ENCODE data around the gene APCDD1L. TPM values are rescaled to one million over a fixed set of nuclear protein-coding genes. Genes with fewer than 3 reads are reported as not detected.

APCDD1L gene
- total and polyA plus RNA-seq, 8 donors: 0.16 to 1.8 (median 0.32) TPM

DNA sequence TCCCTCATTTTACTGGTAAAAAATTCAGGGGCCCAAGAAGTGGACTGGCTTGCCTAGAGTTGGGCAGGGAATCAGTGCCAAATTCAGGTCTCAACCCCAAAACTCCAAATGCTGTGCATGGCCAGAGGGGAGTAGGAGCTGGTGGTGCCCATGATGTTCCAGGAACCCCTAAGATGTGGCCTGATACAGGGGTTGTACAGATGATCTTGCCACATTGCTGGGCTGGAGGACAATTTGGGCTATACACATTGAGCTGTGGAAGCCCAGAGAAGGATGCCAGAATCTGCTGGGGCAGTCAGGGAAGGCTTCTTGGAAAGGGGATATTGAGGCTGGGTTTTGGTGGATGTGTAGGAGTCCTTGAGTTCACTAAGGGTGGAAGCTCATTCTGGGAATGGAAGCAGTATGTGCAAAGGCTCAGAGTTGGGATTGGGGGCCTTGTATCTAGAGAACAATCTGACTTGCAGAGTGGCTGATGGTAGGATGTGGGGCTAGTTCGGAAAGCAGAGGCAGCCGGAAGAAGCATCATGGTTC, 38.0 kb upstream of the APCDD1L start:
- Histone ChIP-seq H3K4me3 (no peak overlapping the region), H3K27ac (no peak overlapping the region), H3K36me3 (no peaks in the 10 kb centered on the region), H3K27me3 (no peaks in the 10 kb centered on the region), H3K9me3 (no peaks in the 10 kb centered on the region), H3K4me1 (no peaks in the 10 kb centered on the region)
- 85 to 89% methylated on average over 2 of the region's 2 CpGs for WGBS, 2 donors
- DNase-seq: no peak
- TF ChIP-seq CTCF (IDR thresholded peaks at IDR 0.05): no peak
- intact Hi-C loops (cut with DNase I): no loop called here
- no peak for ATAC-seq
- no peak for FAIRE-seq

- H3K36me3 ChIP-seq: no peaks in the 10 kb centered on the region
- ATAC-seq (peak in 1 of 4 donors; percentile 38), DNase-seq (no peak), FAIRE-seq (no peak)
- H3K27ac ChIP-seq: no peak overlapping the region
- no peaks in the 10 kb centered on the region for H3K9me3 ChIP-seq
- TF ChIP-seq CTCF (IDR thresholded peaks at IDR 0.05): no peak
- WGBS, 2 donors: 36 to 40% methylated on average over 11 of the region's 11 CpGs
- no peaks in the 10 kb centered on the region for H3K4me1 ChIP-seq
- intact Hi-C loops (cut with DNase I): no loop called here
- H3K27me3 ChIP-seq: no peaks in the 10 kb centered on the region
- H3K4me3 ChIP-seq: no peak overlapping the region
These were observed 37.3 kb upstream of the APCDD1L start for GRCh38 chr20:58552366-58552934.

- TF ChIP-seq CTCF (IDR thresholded peaks at IDR 0.05): no peak
- H3K9me3 ChIP-seq: no peaks in the 10 kb centered on the region
- ATAC-seq (no peak), DNase-seq (no peak), FAIRE-seq (no peak)
- H3K4me3 ChIP-seq: no peak overlapping the region
- H3K4me1 ChIP-seq: no peaks in the 10 kb centered on the region
- no peaks in the 10 kb centered on the region for H3K36me3 ChIP-seq
- no peak overlapping the region for H3K27ac ChIP-seq
- 85 to 91% methylated on average over 8 of the region's 8 CpGs for WGBS, 2 donors
- H3K27me3 ChIP-seq: peaks cover 0 to under 1% (median 0%) of the 10 kb centered on the region in 4 donors
- intact Hi-C loops (cut with DNase I): no loop called here
These were observed 36.4 kb upstream of the APCDD1L start for GRCh38 chr20:58551631-58552030.

GRCh38 chr20:58550275-58551059, 35.3 kb upstream of the APCDD1L start:
- peaks cover 0 to 11% (median 0%) of the 10 kb centered on the region in 4 donors for H3K27me3 ChIP-seq
- ATAC-seq: peak in 2 of 4 donors; percentile 71 to 74
- FAIRE-seq: no peak
- no peaks in the 10 kb centered on the region for H3K9me3 ChIP-seq
- intact Hi-C loops (cut with DNase I): no loop called here
- 41 to 47% methylated on average over 17 of the region's 17 CpGs for WGBS, 2 donors
- H3K36me3 ChIP-seq: no peaks in the 10 kb centered on the region
- no peak overlapping the region for H3K27ac ChIP-seq
- no peak for TF ChIP-seq CTCF (IDR thresholded peaks at IDR 0.05)
- no peak overlapping the region for H3K4me3 ChIP-seq
- H3K4me1 ChIP-seq: no peaks in the 10 kb centered on the region
- no peak for DNase-seq
